Stimulated activated naive CD4-positive, alpha-beta T cell (primary cell): ENCODE measurements around the gene SIGLECL1.
"Not testable (repeated sequence)": the region's sequence is repeated elsewhere in the genome, so short reads cannot be mapped to it uniquely, and the experiment has no call there.

ENCODE experiments used
- DNase-seq, 6 experiments: peaks; one replicate each; lab custom pipeline; 2025; lab: John Stamatoyannopoulos, UW

The SIGLECL1 gene

DNA sequence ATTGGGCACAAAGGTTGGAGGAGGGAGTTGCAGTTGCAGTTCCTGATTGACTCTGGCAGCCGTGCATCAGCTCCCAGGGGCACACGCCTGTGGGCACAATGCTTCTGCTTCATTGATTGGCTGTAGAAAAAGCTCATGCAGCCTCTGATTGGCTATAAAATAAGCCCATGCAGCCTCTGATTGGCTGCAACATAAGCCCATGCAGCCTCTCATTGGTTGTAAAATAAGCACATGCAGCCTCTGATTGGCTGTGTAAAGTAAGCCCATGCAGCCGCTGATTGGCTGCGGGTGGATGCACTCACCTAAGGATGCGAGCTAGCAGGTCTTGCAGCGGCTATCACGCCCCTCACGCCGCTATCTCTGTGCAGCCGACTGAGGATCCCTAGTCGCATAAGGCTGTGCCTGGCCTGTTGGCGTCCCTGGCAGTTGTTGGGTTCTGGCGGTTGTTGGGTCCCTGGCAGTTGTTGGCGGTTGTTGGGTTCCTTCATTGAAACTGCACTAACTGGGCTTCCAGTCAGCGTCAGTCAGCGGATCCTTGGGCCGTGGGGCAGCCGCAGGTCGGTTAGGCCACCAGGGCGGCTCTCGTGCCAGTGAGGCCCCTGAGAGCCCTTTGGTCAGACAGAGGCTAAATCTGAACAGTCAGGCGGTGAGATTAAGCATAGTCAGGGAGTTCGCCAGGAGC, at the start of gene SIGLECL1:
Gene SIGLECL1, plus strand, starts transcription at position 295 of the 682 bp plus-strand sequence. CDS start 12,993 bp downstream, outside the sequence.
- DNase-seq: no peak

DNA sequence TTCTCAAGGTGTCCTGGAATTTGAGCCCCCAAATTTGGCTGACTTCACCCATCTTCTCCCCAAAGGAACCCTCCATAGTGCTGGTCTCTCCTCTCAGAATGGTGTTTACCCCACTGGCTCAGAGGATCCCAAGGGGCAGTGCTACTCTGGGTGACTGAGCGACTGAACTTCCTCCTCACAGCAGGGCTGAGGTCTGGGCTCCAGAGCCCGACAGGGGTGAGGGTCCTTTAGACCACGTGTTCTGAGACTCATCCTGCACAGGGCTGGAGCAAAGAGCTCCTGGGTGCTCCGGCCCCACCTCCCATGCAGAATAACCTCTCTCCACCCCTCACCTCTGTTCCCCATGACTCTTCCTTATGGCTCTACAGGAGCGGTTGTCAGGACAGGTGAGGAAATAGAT, 49.2 kb upstream of the SIGLECL1 start:
- DNase-seq: no peak

- DNase-seq: no peak
Measured at GRCh38 chr19:51203916-51204315, 47.0 kb upstream of the SIGLECL1 start.

DNA sequence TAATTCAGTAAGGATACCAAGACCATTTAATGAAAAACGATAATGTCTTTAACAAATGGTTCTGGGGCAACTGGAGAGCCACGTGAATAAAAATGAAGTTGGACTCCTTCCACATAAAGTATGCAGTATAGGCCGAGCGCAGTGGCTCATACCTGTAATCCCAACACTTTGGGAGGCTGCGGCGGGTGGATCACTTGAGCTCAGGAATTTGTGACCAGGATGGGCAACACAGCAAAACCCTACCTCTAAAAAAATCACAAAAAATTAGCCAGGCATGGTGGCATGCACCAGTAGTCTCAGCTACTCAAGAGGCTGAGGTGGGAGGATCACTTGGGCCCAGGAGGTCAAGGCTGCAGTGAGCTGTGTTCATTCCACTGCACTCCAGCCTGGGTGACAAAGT, 46.6 kb upstream of the SIGLECL1 start:
- no peak for DNase-seq

- DNase-seq: no peak
Measured at GRCh38 chr19:51207747-51208146, 43.1 kb upstream of the SIGLECL1 start.

DNA sequence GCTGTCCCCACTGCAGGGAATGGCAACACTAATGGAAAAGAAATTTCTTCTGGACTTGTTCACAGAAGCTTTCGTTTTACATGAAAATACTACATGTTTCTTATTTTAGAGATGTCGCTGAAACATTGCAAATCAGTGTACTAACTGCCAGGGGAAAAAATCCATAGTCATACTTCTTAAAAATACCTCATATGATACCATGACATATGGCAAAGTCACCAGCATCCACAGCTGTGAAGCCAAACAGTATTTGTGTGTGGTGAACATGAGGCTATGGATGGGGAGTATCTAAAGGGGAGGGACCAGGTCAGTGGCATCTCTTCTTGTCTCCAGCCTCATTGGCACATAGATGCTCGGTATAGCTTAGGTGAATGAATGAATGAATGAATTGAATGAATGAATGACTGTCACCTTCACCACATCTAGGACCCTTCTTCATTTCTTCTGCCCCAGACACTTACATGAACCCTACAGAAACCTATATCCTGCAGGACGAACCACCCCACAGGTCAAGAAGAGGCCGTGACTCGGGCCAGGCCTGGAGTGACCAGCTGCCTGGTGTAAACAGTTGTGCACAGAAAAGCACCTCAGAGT, 40.6 kb upstream of the SIGLECL1 start:
- DNase-seq: no peak

DNA sequence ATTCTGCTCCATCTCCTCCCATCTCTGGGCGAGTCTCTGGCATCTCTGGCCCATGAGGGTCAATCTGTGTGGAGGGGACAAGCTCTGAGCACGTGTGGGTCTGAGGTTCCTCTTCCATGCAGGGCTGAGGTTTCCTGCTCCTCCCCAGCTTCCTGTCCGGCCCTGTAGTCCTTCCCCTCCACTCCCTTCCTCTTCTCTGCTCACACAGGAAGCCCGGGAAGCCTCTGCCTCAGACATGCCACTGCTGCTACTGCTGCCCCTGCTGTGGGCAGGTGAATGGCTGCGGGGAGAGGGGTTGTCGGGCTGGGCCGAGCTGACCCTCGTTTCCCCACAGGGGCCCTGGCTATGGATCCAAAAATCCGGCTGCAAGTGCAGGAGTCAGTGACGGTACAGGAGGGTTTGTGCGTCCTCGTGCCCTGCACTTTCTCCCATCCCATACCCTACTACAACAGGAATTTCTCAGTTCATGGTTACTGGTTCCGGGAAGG, 40.0 kb upstream of the SIGLECL1 start:
- DNase-seq: not testable (repeated sequence)

DNA sequence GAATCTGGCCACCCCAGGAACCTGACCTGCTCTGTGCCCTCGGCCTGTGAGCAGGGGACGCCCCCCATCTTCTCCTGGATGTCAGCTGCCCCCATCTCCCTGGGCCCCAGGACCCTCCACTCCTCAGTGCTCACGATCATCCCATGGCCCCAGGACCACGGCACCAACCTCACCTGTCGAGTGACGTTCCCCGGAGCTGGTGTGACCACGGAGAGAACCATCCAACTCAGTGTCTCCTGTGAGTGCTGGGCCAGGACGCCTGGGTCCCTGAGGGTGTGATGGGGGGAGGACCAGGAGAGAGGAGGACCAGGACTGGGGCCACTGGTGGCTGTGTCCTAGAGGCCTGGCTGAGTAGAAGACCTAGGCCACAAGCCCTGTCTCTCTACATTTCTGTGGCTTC, 39.0 kb upstream of the SIGLECL1 start:
- DNase-seq: no peak

DNA sequence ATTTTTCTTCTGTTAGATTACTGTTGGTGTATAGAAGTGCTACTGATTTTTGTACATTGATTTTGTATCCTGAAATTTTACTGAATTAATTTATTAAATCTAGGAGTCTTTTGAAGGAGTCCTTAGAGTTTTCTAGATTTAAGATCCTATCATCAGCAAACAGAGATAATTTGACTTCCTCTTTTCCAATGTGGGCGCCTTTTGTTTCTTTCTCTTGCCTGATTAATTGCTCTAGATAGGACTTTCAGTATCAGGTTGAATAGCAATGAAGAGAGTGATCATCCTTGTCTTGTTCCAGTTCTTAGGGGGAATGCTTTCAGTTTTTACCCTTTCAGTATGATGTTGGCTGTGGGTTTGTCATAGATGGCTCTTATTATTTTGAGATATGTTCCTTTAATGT, 31.6 kb upstream of the SIGLECL1 start:
- DNase-seq: no peak

GRCh38 chr19:51219971-51220370, 30.9 kb upstream of the SIGLECL1 start:
- no peak for DNase-seq

DNA sequence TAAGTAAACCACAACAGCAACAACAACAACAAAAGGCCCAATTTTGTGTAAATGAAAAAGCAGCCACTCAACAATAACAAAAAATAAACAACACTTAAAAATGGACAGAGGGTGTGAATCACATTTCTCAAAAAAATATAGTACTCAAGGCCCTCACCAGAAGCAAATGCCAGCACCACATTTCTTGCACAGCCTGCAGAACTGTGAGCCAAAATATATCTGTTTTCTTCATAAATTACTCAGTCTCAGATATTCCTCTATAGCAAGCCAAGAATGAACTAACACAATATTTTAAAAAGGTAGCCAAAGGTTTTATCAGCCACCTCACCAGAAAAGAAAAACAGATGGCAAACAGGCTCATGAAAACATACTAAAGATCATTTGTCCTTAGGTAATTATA, 29.9 kb upstream of the SIGLECL1 start:
- DNase-seq: no peak

DNA sequence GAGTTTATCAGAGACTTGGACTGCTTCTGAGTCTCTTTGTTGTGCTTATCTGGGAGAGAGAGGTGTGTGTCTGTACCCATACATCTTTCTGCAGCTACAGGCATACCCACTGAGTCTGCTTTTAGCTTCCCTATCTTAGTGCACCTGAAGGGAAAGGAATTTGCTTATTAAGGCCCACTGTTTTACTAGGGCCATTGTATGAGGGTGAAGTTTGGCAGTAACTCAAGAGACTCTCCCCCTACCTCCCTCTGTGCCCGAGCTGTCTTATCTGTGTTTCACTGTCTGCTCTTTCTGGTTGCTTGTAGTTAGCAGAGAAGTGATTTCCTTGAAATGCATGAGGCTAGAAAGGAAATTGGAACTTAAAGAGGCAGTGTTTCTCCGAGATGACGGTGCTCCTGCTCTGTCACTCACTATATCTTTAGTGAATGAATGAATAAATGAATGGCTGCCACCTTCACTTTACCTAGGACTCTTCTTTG, 26.7 kb upstream of the SIGLECL1 start:
- DNase-seq: no peak

GRCh38 chr19:51224898-51225393, 25.9 kb upstream of the SIGLECL1 start, which contains the start of gene CD33:
CD33 (plus strand) TSS chr19:51225080; CDS start chr19:51225119, 39 bp downstream.
- not testable (repeated sequence) for DNase-seq

- no peak for DNase-seq
Measured at GRCh38 chr19:51226067-51226466, 24.8 kb upstream of the SIGLECL1 start.

- no peak for DNase-seq
Measured at GRCh38 chr19:51227326-51227725, 23.6 kb upstream of the SIGLECL1 start.

DNA sequence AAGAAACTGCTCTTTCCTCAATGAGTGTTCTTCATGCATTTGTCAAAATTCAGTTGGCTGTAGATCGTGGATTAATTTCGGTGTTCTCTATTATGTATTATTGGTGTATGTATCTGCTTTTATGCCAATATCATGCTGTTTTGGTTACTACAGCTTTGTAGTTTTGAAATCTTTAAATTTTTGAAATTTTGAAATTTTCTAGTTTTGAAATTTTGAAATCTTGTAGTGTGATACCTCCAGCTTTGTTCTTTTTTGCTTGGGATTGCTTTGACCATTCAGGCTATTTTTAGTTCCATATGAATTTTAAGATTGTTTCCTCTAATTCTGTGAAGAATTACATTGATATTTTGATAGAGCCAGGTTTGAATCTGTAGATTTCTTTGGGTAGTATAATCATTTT, 22.9 kb upstream of the SIGLECL1 start:
- no peak for DNase-seq

DNA sequence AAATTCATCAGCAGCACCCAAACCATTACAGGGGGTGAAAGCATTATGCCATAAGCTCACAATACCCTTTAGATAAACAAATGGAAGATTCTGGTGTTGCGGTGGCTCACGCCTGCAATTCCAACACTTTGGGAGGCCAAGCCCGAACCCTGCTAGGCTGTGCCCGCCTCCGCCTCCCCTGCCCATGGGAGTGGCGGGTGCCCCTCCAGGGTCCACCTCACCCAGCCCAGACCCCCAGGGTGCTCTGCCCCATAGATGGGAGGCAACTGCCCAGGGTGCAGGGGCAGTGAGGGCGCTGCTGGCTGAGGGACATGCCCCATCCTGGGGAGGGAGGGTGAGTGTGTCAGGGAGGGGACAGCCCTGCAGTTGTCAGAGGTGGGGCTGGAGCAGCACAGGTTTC, 10.0 kb upstream of the SIGLECL1 start:
- no peak for DNase-seq

GRCh38 chr19:51242881-51243630, 7.8 kb upstream of the SIGLECL1 start:
- no peak for DNase-seq

- DNase-seq: no peak
Measured at GRCh38 chr19:51246164-51246552, 4.7 kb upstream of the SIGLECL1 start.

- no peak for DNase-seq
Measured at GRCh38 chr19:51247972-51248590, 2.8 kb upstream of the SIGLECL1 start.

DNA sequence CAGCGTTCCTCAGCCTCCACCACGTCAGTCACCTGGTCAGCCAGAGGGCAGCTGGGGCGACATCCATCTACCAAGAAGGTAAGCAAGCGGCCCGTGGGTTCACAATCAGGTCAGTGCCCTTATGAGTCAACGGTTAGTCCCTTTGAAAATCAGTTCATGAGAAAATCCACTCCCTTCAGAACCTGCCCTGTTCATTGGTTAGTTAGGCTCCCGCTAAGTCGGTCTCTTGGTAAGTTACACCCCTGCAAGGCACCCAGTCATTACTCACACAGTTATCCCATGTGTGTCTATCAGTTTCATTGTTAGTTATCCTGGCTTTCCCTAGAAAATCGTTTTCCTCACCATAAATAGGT, 564 bp downstream of the SIGLECL1 start:
- no peak for DNase-seq
